Activated naive CD4-positive, alpha-beta T cell (primary cell): ENCODE measurements around the gene FAM131B.
A peak's percentile ranks its signal among the peaks of the same experiment; 100 is the strongest.
"Not testable (repeated sequence)": the region's sequence is repeated elsewhere in the genome, so short reads cannot be mapped to it uniquely, and the experiment has no call there.

Experiments used
- DNase-seq, 4 experiments: peaks; one replicate each; lab custom pipeline; 2025; lab: John Stamatoyannopoulos, UW

The FAM131B gene

GRCh38 chr7:143394777-143395176, 32.3 kb upstream of the FAM131B start:
- no peak for DNase-seq

- DNase-seq, result no peak
Measured at GRCh38 chr7:143394068-143394467, 31.6 kb upstream of the FAM131B start.

GRCh38 chr7:143393267-143394041, 30.9 kb upstream of the FAM131B start:
- no peak for DNase-seq

GRCh38 chr7:143392875-143393266, 30.4 kb upstream of the FAM131B start:
- DNase-seq, result no peak

GRCh38 chr7:143392427-143392826, 29.9 kb upstream of the FAM131B start:
- not testable (repeated sequence) for DNase-seq

GRCh38 chr7:143391462-143392404, 29.2 kb upstream of the FAM131B start:
- no peak for DNase-seq

- no peak for DNase-seq
Measured at GRCh38 chr7:143390773-143391317, 28.3 kb upstream of the FAM131B start.

- DNase-seq, result no peak
Measured at GRCh38 chr7:143390104-143390772, 27.7 kb upstream of the FAM131B start.

- no peak for DNase-seq
Measured at GRCh38 chr7:143389316-143390103, 27.0 kb upstream of the FAM131B start.

GRCh38 chr7:143388491-143389101, 26.1 kb upstream of the FAM131B start:
- DNase-seq, result no peak

- DNase-seq, result no peak
Measured at GRCh38 chr7:143388051-143388450, 25.5 kb upstream of the FAM131B start.

- no peak for DNase-seq
Measured at GRCh38 chr7:143387156-143387975, 24.9 kb upstream of the FAM131B start.

- DNase-seq, result peak in 1 of 4 experiments; percentile 22
Measured at GRCh38 chr7:143385891-143386781, 23.6 kb upstream of the FAM131B start.

GRCh38 chr7:143384661-143385631, 22.4 kb upstream of the FAM131B start:
- no peak for DNase-seq

- DNase-seq, result no peak
Measured at GRCh38 chr7:143384148-143384547, 21.6 kb upstream of the FAM131B start.

- DNase-seq, result no peak
Measured at GRCh38 chr7:143383642-143383957, 21.1 kb upstream of the FAM131B start.

GRCh38 chr7:143382791-143383641, 20.5 kb upstream of the FAM131B start:
- no peak for DNase-seq
